Fibroblast of skin of right biceps (primary cell): ENCODE results near the gene COMMD7.

ENCODE experiments used
- DNase-seq: peaks from one replicate; pipeline ENCODE4 v3.0.0-alpha.2; 2013

Gene COMMD7

GRCh38 chr20:32743237-32744112, at the start of gene COMMD7:
Gene COMMD7, minus strand, starts transcription at chr20:32743467. Its CDS starts 76 bp downstream, at chr20:32743391.
- DNase-seq, result peak; percentile 54

- DNase-seq, result no peak
These were observed 49.6 kb upstream of the COMMD7 start for GRCh38 chr20:32792731-32793458.

- DNase-seq, result peak; percentile 50
These were observed 49.0 kb upstream of the COMMD7 start for GRCh38 chr20:32792316-32792715.

GRCh38 chr20:32790751-32791057, 47.4 kb upstream of the COMMD7 start:
- DNase-seq, result no peak

- DNase-seq, result peak; percentile 59
These were observed 46.9 kb upstream of the COMMD7 start for GRCh38 chr20:32789896-32790750.

- no peak for DNase-seq
These were observed 43.9 kb upstream of the COMMD7 start for GRCh38 chr20:32787168-32787567.

GRCh38 chr20:32786059-32786760, 42.9 kb upstream of the COMMD7 start:
- no peak for DNase-seq

GRCh38 chr20:32784369-32785080, 41.3 kb upstream of the COMMD7 start:
- DNase-seq, result no peak

- DNase-seq, result no peak
These were observed 37.7 kb upstream of the COMMD7 start for GRCh38 chr20:32780749-32781655.

- DNase-seq, result no peak
These were observed 37.0 kb upstream of the COMMD7 start for GRCh38 chr20:32780278-32780677.

- no peak for DNase-seq
These were observed 36.4 kb upstream of the COMMD7 start for GRCh38 chr20:32779500-32780211.

- DNase-seq, result no peak
These were observed 34.1 kb upstream of the COMMD7 start for GRCh38 chr20:32777177-32777956.

GRCh38 chr20:32775336-32775991, 32.2 kb upstream of the COMMD7 start:
- no peak for DNase-seq

- no peak for DNase-seq
These were observed 30.6 kb upstream of the COMMD7 start for GRCh38 chr20:32773855-32774254.

GRCh38 chr20:32773223-32773622, 30.0 kb upstream of the COMMD7 start:
- DNase-seq, result no peak

- no peak for DNase-seq
These were observed 28.8 kb upstream of the COMMD7 start for GRCh38 chr20:32772046-32772445.

GRCh38 chr20:32767418-32768198, 24.3 kb upstream of the COMMD7 start:
- no peak for DNase-seq
